ENCODE data around the gene SFI1. TPM values are rescaled to one million over a fixed set of nuclear protein-coding genes. Genes with fewer than 3 reads are reported as not detected.

SFI1 gene
- total and polyA plus RNA-seq, 2 of the 8 experiments (the other 6 are each of a cell fraction or from before 2014, with no cell fraction given) = 10.4 to 30.1 TPM

DNA sequence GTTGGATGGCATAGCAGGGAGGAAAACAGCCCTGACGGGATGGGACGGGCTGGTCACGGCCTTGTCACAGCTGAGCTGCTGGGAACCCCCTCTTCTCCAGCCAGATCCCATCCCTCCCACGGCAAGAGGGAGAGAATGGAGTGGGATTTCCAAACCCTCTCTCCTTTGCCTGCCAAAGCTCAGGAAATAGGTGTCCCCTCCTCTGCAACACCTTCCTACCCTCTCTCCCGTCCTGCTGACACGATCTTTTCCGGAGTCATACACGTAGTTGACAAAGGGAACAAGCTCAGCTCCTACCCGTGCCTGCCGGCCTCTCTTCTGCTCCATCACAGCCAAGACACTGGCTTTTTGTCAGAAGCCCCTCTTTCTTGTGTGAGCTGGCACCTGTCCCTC, 117.6 kb downstream of the SFI1 start (continued):
- TF ChIP-seq, protein P1, sequence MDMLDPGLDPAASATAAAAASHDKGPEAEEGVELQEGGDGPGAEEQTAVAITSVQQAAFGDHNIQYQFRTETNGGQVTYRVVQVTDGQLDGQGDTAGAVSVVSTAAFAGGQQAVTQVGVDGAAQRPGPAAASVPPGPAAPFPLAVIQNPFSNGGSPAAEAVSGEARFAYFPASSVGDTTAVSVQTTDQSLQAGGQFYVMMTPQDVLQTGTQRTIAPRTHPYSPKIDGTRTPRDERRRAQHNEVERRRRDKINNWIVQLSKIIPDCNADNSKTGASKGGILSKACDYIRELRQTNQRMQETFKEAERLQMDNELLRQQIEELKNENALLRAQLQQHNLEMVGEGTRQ (IDR thresholded peaks at IDR 0.05; ENCODE audit: low read length) = no peak
- TF ChIP-seq RAD21 (IDR thresholded peaks at IDR 0.05 in 1 of 2, conservative IDR thresholded peaks at IDR 0.05 in 1 of 2; ENCODE audit: low read depth in 2 of 2, low read length in 2 of 2) (no peak), RXRA (IDR thresholded peaks at IDR 0.05; ENCODE audit: insufficient read depth, low read depth, low read length) (no peak), TAF7 (optimal IDR thresholded peaks at IDR 0.05; ENCODE audit: borderline replicate concordance, low read depth, low read length) (no peak), BCL11A (IDR thresholded peaks at IDR 0.05; ENCODE audit: low read depth in 2 of 2, low read length in 2 of 2) (no peak), GTF2F1 (IDR thresholded peaks at IDR 0.05; ENCODE audit: borderline replicate concordance, low read depth, low read length) (no peak), SP1 (IDR thresholded peaks at IDR 0.05; ENCODE audit: low read depth, low read length) (no peak)
